Measurements from ENCODE around the gene SLC16A14. TPM values are rescaled to one million over a fixed set of nuclear protein-coding genes. Genes with fewer than 3 reads are reported as not detected.

Gene SLC16A14
- total and polyA plus RNA-seq, 2 donors, result 4.9 to 13.7 TPM

GRCh38 chr2:230060672-230061293 is 7.9 kb downstream of the SLC16A14 start:
- 86% methylated on average over 3 of the region's 3 CpGs for WGBS

GRCh38 chr2:230053753-230054478 is 14.8 kb downstream of the SLC16A14 start:
- Histone ChIP-seq H3K27ac (ENCODE audit: low read depth) (no peak overlapping the region), H3K4me3 (ENCODE audit: low read depth, low read length) (no peak overlapping the region), H3K36me3 (ENCODE audit: insufficient read depth) (no peaks in the 10 kb centered on the region), H3K4me1 (ENCODE audit: insufficient read depth) (no peaks in the 10 kb centered on the region)
- 93% methylated on average over 2 of the region's 2 CpGs for WGBS
- no peak for DNase-seq (ENCODE audit: extremely low spot score)

More at GRCh38 chr2:230060672-230061293, 7.9 kb downstream of the SLC16A14 start:
- no peaks in the 10 kb centered on the region for H3K4me1 ChIP-seq (ENCODE audit: insufficient read depth)
- no peak overlapping the region for H3K4me3 ChIP-seq (ENCODE audit: low read depth, low read length)
- no peaks in the 10 kb centered on the region for H3K36me3 ChIP-seq (ENCODE audit: insufficient read depth)
- no peak for DNase-seq (ENCODE audit: extremely low spot score)
- H3K27ac ChIP-seq (ENCODE audit: low read depth), result no peak overlapping the region

- Histone ChIP-seq H3K36me3 (ENCODE audit: insufficient read depth) (no peaks in the 10 kb centered on the region), H3K4me1 (ENCODE audit: insufficient read depth) (no peaks in the 10 kb centered on the region), H3K27ac (ENCODE audit: low read depth) (no peak overlapping the region), H3K4me3 (ENCODE audit: low read depth, low read length) (no peak overlapping the region)
- 75% methylated on average over 2 of the region's 2 CpGs for WGBS
- DNase-seq (ENCODE audit: extremely low spot score), result no peak
Observed at GRCh38 chr2:230052299-230052698, 16.4 kb downstream of the SLC16A14 start.

GRCh38 chr2:230050136-230050535 is 18.6 kb downstream of the SLC16A14 start:
- Histone ChIP-seq H3K4me1 (ENCODE audit: insufficient read depth) (no peaks in the 10 kb centered on the region), H3K4me3 (ENCODE audit: low read depth, low read length) (no peak overlapping the region), H3K27ac (ENCODE audit: low read depth) (no peak overlapping the region), H3K36me3 (ENCODE audit: insufficient read depth) (no peaks in the 10 kb centered on the region)
- DNase-seq (ENCODE audit: extremely low spot score), result no peak
- WGBS, result 71% methylated on average over 3 of the region's 3 CpGs

GRCh38 chr2:230048010-230048671 is 20.6 kb downstream of the SLC16A14 start:
- H3K4me3 ChIP-seq (ENCODE audit: low read depth, low read length), result no peak overlapping the region
- no peak for DNase-seq (ENCODE audit: extremely low spot score)
- WGBS, result 91% methylated on average over 4 of the region's 4 CpGs
- H3K27ac ChIP-seq (ENCODE audit: low read depth), result no peak overlapping the region
- H3K36me3 ChIP-seq (ENCODE audit: insufficient read depth), result no peaks in the 10 kb centered on the region
- H3K4me1 ChIP-seq (ENCODE audit: insufficient read depth), result no peaks in the 10 kb centered on the region

- H3K36me3 ChIP-seq (ENCODE audit: insufficient read depth), result no peaks in the 10 kb centered on the region
- DNase-seq (ENCODE audit: extremely low spot score), result no peak
- 96% methylated on average over 16 of the region's 16 CpGs for WGBS
- H3K4me1 ChIP-seq (ENCODE audit: insufficient read depth), result no peaks in the 10 kb centered on the region
- H3K27ac ChIP-seq (ENCODE audit: low read depth), result no peak overlapping the region
- H3K4me3 ChIP-seq (ENCODE audit: low read depth, low read length), result no peak overlapping the region
Observed at GRCh38 chr2:230046491-230046890, 22.2 kb downstream of the SLC16A14 start.

GRCh38 chr2:230043461-230043860 is 25.3 kb downstream of the SLC16A14 start:
- 96% methylated on average over 2 of the region's 2 CpGs for WGBS
- H3K27ac ChIP-seq (ENCODE audit: low read depth), result no peak overlapping the region
- no peak overlapping the region for H3K4me3 ChIP-seq (ENCODE audit: low read depth, low read length)
- no peak for DNase-seq (ENCODE audit: extremely low spot score)
- no peaks in the 10 kb centered on the region for H3K36me3 ChIP-seq (ENCODE audit: insufficient read depth)
- no peaks in the 10 kb centered on the region for H3K4me1 ChIP-seq (ENCODE audit: insufficient read depth)

- H3K27ac ChIP-seq (ENCODE audit: low read depth), result no peak overlapping the region
- H3K4me1 ChIP-seq (ENCODE audit: insufficient read depth), result no peaks in the 10 kb centered on the region
- no peaks in the 10 kb centered on the region for H3K36me3 ChIP-seq (ENCODE audit: insufficient read depth)
- no peak overlapping the region for H3K4me3 ChIP-seq (ENCODE audit: low read depth, low read length)
- WGBS, result 85% methylated on average over 5 of the region's 5 CpGs
- no peak for DNase-seq (ENCODE audit: extremely low spot score)
Observed at GRCh38 chr2:230043025-230043424, 25.7 kb downstream of the SLC16A14 start.

- Histone ChIP-seq H3K36me3 (ENCODE audit: insufficient read depth) (no peaks in the 10 kb centered on the region), H3K4me3 (ENCODE audit: low read depth, low read length) (no peak overlapping the region), H3K27ac (ENCODE audit: low read depth) (no peak overlapping the region), H3K4me1 (ENCODE audit: insufficient read depth) (no peaks in the 10 kb centered on the region)
- WGBS, result 97% methylated on average over 1 of the region's 1 CpG
- no peak for DNase-seq (ENCODE audit: extremely low spot score)
Observed at GRCh38 chr2:230042195-230042594, 26.5 kb downstream of the SLC16A14 start.

GRCh38 chr2:230023313-230023712 is 45.4 kb downstream of the SLC16A14 start:
- H3K4me1 ChIP-seq (ENCODE audit: insufficient read depth), result no peaks in the 10 kb centered on the region
- H3K27ac ChIP-seq (ENCODE audit: low read depth), result no peak overlapping the region
- no peak for DNase-seq (ENCODE audit: extremely low spot score)
- no peak overlapping the region for H3K4me3 ChIP-seq (ENCODE audit: low read depth, low read length)
- H3K36me3 ChIP-seq (ENCODE audit: insufficient read depth), result no peaks in the 10 kb centered on the region
- WGBS, result 97% methylated on average over 4 of the region's 4 CpGs

- H3K4me3 ChIP-seq (ENCODE audit: low read depth, low read length), result no peak overlapping the region
- no peak overlapping the region for H3K27ac ChIP-seq (ENCODE audit: low read depth)
- no peaks in the 10 kb centered on the region for H3K36me3 ChIP-seq (ENCODE audit: insufficient read depth)
- no peak for DNase-seq (ENCODE audit: extremely low spot score)
- no peaks in the 10 kb centered on the region for H3K4me1 ChIP-seq (ENCODE audit: insufficient read depth)
- 83% methylated on average over 3 of the region's 3 CpGs for WGBS
Observed at GRCh38 chr2:230019742-230020141, 49.0 kb downstream of the SLC16A14 start.

- no peaks in the 10 kb centered on the region for H3K4me1 ChIP-seq (ENCODE audit: insufficient read depth)
- H3K4me3 ChIP-seq (ENCODE audit: low read depth, low read length), result no peak overlapping the region
- DNase-seq (ENCODE audit: extremely low spot score), result no peak
- no peaks in the 10 kb centered on the region for H3K36me3 ChIP-seq (ENCODE audit: insufficient read depth)
- WGBS, result 85% methylated on average over 4 of the region's 4 CpGs
- no peak overlapping the region for H3K27ac ChIP-seq (ENCODE audit: low read depth)
Observed at GRCh38 chr2:230018153-230018552, 50.6 kb downstream of the SLC16A14 start.

GRCh38 chr2:230016844-230017243 is 51.9 kb downstream of the SLC16A14 start:
- H3K4me3 ChIP-seq (ENCODE audit: low read depth, low read length), result no peak overlapping the region
- no peak for DNase-seq (ENCODE audit: extremely low spot score)
- no peaks in the 10 kb centered on the region for H3K4me1 ChIP-seq (ENCODE audit: insufficient read depth)

GRCh38 chr2:230012267-230012884 is 56.3 kb downstream of the SLC16A14 start:
- H3K4me1 ChIP-seq (ENCODE audit: insufficient read depth), result no peaks in the 10 kb centered on the region
- WGBS, result 87% methylated on average over 10 of the region's 10 CpGs
- H3K27ac ChIP-seq (ENCODE audit: low read depth), result no peak overlapping the region
- no peaks in the 10 kb centered on the region for H3K36me3 ChIP-seq (ENCODE audit: insufficient read depth)
- no peak overlapping the region for H3K4me3 ChIP-seq (ENCODE audit: low read depth, low read length)
- no peak for DNase-seq (ENCODE audit: extremely low spot score)

More at GRCh38 chr2:230016844-230017243, 51.9 kb downstream of the SLC16A14 start:
- no peak overlapping the region for H3K27ac ChIP-seq (ENCODE audit: low read depth)
- no peaks in the 10 kb centered on the region for H3K36me3 ChIP-seq (ENCODE audit: insufficient read depth)
